ENCODE results near the gene LRRC1.

Gene LRRC1

DNA sequence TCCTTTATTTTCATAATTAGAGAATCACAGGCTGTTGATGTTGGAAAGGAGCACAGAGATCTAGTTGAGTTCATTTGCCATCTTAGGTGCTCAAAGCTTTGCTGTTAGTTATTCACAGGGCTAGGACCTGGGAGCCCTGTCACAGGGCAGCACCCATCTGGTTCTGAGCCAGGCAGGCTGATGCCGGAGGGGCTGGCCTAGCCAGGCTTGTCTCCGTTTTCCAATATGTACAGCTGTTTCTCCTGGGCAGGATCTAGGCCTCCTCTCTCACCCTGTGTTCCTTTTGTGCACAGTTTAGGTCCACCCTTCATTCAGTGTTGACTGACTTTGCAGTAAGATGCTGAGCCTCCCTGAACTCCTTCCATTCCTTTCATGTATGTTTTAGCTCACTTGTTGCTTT, 33.4 kb downstream of the LRRC1 start:
- Histone ChIP-seq H3K4me1 (ENCODE audit: control insufficient read depth, insufficient read depth, low read length) (peaks cover 20% of the 10 kb centered on the region), H3K27ac (ENCODE audit: low read depth, low read length) (no peak overlapping the region), H3K27me3 (ENCODE audit: control insufficient read depth, insufficient read depth, low read length) (no peaks in the 10 kb centered on the region), H3K36me3 (ENCODE audit: control insufficient read depth, insufficient read depth, low read length) (no peaks in the 10 kb centered on the region), H3K9ac (ENCODE audit: low read length) (no peak overlapping the region), H3K4me3 (ENCODE audit: low read length) (no peak overlapping the region)

DNA sequence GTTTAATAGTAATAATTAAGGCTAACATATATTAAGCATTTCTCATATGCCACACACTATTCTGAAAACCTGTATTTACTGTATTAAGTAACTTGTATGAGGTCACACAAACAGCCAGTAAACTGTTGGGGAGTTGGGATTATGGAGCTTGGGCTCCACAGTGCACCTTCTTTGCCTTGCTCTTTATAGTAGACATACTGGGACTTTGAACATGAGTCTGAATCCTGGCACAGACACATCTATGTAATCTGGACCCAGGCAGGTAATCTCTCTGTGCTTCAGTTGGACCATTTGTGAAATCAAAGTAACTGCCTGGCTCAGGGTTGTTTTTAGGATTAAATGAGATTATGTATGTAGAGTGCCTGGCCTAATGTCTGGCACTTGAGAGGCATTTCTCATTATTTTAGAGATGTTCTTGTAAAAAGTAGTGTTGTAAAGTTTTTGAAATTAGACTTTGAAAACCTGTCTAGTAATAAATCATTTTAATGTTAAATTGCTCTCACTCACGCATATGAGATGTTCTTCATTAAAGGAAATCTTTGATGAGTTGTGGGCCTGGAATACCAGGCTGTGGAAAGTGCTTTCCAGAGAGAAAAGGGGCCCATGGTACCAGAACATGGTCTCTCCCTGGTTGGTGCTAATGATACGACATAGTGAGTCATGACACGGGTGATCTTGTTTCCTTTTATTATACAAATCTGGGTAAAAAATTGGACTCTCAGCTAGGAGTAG, 34.3 kb downstream of the LRRC1 start:
- Histone ChIP-seq H3K4me1 (ENCODE audit: control insufficient read depth, insufficient read depth, low read length) (peaks cover 22% of the 10 kb centered on the region), H3K36me3 (ENCODE audit: control insufficient read depth, insufficient read depth, low read length) (no peaks in the 10 kb centered on the region), H3K27me3 (ENCODE audit: control insufficient read depth, insufficient read depth, low read length) (no peaks in the 10 kb centered on the region), H3K4me3 (ENCODE audit: low read length) (no peak overlapping the region), H3K9ac (ENCODE audit: low read length) (no peak overlapping the region), H3K27ac (ENCODE audit: low read depth, low read length) (peak overlapping the region; percentile 38)

DNA sequence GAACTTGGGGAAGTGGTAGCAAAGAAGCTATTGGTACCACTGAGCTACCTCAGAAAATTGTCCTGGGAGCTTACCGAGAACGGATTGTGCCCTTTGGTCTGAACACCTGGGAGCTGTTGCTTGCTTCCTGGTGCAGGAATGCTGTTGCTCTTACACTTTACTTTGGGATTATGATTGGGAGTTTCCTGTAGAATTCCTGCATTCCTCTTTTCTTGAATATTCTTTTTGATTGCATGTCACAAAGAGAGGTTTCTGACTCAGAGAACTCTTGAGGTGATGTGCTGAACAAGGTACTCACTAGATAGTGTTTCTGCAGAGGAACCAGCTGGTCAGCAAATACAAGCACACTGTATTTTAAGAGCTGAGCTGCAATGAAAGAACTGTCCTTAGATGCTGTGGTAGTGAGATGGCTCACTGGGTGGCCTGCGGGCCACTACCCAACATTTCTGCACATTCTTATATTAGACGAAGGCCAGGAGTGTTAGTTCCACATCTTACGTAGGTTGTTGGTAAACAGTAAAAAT, 35.0 kb downstream of the LRRC1 start:
- Histone ChIP-seq H3K4me3 (ENCODE audit: low read length) (no peak overlapping the region), H3K9ac (ENCODE audit: low read length) (no peak overlapping the region), H3K36me3 (ENCODE audit: control insufficient read depth, insufficient read depth, low read length) (no peaks in the 10 kb centered on the region), H3K27me3 (ENCODE audit: control insufficient read depth, insufficient read depth, low read length) (no peaks in the 10 kb centered on the region), H3K4me1 (ENCODE audit: control insufficient read depth, insufficient read depth, low read length) (peaks cover 22% of the 10 kb centered on the region), H3K27ac (ENCODE audit: low read depth, low read length) (peak overlapping the region; percentile 38)

DNA sequence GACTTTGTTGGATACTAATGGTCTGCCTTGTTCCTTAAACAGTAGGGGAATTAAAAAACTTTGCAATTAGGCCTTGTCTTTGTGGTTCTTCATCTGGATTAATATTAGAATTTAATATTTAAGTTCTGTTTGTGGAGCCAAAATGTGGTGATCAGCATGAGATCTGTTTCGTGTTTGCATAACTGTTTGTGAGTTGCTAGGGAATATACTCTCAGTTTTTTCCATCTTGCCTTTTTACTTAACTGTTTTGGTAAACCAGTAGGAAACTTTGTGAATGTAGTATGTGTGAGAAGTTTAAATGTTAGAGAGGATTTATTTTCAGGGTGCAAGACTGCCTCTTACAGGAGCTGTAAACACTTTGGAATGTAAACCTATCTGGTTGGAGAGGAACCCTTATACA, 35.6 kb downstream of the LRRC1 start:
- Histone ChIP-seq H3K27ac (ENCODE audit: low read depth, low read length) (peak overlapping the region; percentile 38), H3K4me1 (ENCODE audit: control insufficient read depth, insufficient read depth, low read length) (peaks cover 20% of the 10 kb centered on the region), H3K9ac (ENCODE audit: low read length) (no peak overlapping the region), H3K27me3 (ENCODE audit: control insufficient read depth, insufficient read depth, low read length) (no peaks in the 10 kb centered on the region), H3K36me3 (ENCODE audit: control insufficient read depth, insufficient read depth, low read length) (no peaks in the 10 kb centered on the region), H3K4me3 (ENCODE audit: low read length) (no peak overlapping the region)

- Histone ChIP-seq H3K27me3 (ENCODE audit: control insufficient read depth, insufficient read depth, low read length) (no peaks in the 10 kb centered on the region), H3K36me3 (ENCODE audit: control insufficient read depth, insufficient read depth, low read length) (no peaks in the 10 kb centered on the region), H3K4me1 (ENCODE audit: control insufficient read depth, insufficient read depth, low read length) (peaks cover 17% of the 10 kb centered on the region), H3K27ac (ENCODE audit: low read depth, low read length) (peak overlapping the region; percentile 34), H3K9ac (ENCODE audit: low read length) (no peak overlapping the region), H3K4me3 (ENCODE audit: low read length) (no peak overlapping the region)
These were observed 36.5 kb downstream of the LRRC1 start for GRCh38 chr6:53831081-53831869.

DNA sequence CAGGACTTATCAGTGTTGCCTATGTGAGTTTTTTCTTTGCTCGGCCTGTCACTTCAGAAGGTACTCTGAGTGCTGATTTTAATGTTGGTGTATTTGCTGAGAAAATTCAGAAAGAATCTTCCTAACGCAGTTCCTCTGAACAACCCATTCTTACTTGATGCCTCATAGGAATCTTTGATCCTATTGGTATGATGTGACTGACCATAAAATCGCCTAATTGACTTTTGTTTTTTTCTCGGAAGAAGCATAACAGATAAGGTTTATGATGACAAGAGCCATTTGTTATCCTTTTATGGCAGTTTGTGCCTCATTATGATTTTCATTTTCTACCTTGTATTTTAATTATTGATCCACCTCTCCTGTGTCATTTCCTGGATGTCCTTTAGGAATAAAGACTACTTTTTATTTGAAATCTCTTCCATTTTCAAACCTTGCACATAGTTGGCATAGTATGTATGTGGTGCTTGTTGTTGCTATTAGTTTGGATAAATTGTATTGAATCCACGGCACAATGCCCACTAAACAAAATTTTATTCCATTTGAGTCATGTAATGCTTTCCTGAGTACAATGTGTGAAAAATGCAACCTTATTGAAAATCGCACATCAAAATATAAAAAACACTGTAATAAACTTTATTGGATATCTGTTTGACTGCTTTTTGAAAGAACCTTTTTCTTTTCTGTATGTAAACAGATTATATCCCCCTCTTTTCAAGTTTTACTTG, 37.3 kb downstream of the LRRC1 start:
- Histone ChIP-seq H3K36me3 (ENCODE audit: control insufficient read depth, insufficient read depth, low read length) (no peaks in the 10 kb centered on the region), H3K9ac (ENCODE audit: low read length) (no peak overlapping the region), H3K27ac (ENCODE audit: low read depth, low read length) (peak overlapping the region; percentile 34), H3K4me1 (ENCODE audit: control insufficient read depth, insufficient read depth, low read length) (peaks cover 17% of the 10 kb centered on the region), H3K27me3 (ENCODE audit: control insufficient read depth, insufficient read depth, low read length) (no peaks in the 10 kb centered on the region), H3K4me3 (ENCODE audit: low read length) (no peak overlapping the region)

DNA sequence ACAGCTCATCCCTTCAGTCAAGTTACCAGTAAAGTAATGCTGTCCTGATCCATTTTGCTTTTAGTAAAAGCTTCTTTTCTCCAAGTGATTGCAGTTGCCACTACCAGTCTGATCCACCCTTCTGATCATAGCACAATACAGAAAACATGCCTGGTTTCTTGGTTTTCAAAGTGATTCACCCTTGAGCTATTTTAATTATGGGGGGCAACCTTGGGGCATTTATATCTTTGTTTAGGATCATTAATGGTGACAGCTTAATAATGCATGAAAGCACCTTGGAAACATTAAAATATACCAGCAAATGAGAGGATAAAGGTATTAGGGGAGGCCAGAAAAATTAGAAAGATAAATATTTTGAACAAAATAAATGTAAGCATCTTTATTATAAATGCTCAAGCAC, 38.4 kb downstream of the LRRC1 start:
- Histone ChIP-seq H3K36me3 (ENCODE audit: control insufficient read depth, insufficient read depth, low read length) (no peaks in the 10 kb centered on the region), H3K9ac (ENCODE audit: low read length) (no peak overlapping the region), H3K27ac (ENCODE audit: low read depth, low read length) (no peak overlapping the region), H3K4me3 (ENCODE audit: low read length) (no peak overlapping the region), H3K4me1 (ENCODE audit: control insufficient read depth, insufficient read depth, low read length) (peaks cover 27% of the 10 kb centered on the region), H3K27me3 (ENCODE audit: control insufficient read depth, insufficient read depth, low read length) (no peaks in the 10 kb centered on the region)

- H3K4me3 ChIP-seq (ENCODE audit: low read length), result no peak overlapping the region
- no peak overlapping the region for H3K9ac ChIP-seq (ENCODE audit: low read length)
- no peaks in the 10 kb centered on the region for H3K36me3 ChIP-seq (ENCODE audit: control insufficient read depth, insufficient read depth, low read length)
- no peak overlapping the region for H3K27ac ChIP-seq (ENCODE audit: low read depth, low read length)
- peaks cover 32% of the 10 kb centered on the region for H3K4me1 ChIP-seq (ENCODE audit: control insufficient read depth, insufficient read depth, low read length)
- no peaks in the 10 kb centered on the region for H3K27me3 ChIP-seq (ENCODE audit: control insufficient read depth, insufficient read depth, low read length)
These were observed 39.3 kb downstream of the LRRC1 start for GRCh38 chr6:53834132-53834531.

- no peak overlapping the region for H3K9ac ChIP-seq (ENCODE audit: low read length)
- no peaks in the 10 kb centered on the region for H3K36me3 ChIP-seq (ENCODE audit: control insufficient read depth, insufficient read depth, low read length)
- H3K27me3 ChIP-seq (ENCODE audit: control insufficient read depth, insufficient read depth, low read length), result no peaks in the 10 kb centered on the region
- peaks cover 21% of the 10 kb centered on the region for H3K4me1 ChIP-seq (ENCODE audit: control insufficient read depth, insufficient read depth, low read length)
- H3K27ac ChIP-seq (ENCODE audit: low read depth, low read length), result peak overlapping the region; percentile 78
- peak overlapping the region; percentile 9 for H3K4me3 ChIP-seq (ENCODE audit: low read length)
These were observed 43.3 kb downstream of the LRRC1 start for GRCh38 chr6:53837865-53838769.

GRCh38 chr6:53840027-53840426, 45.2 kb downstream of the LRRC1 start:
- no peak overlapping the region for H3K27ac ChIP-seq (ENCODE audit: low read depth, low read length)
- H3K36me3 ChIP-seq (ENCODE audit: control insufficient read depth, insufficient read depth, low read length), result no peaks in the 10 kb centered on the region
- H3K4me1 ChIP-seq (ENCODE audit: control insufficient read depth, insufficient read depth, low read length), result peaks cover 19% of the 10 kb centered on the region
- no peak overlapping the region for H3K9ac ChIP-seq (ENCODE audit: low read length)
- H3K27me3 ChIP-seq (ENCODE audit: control insufficient read depth, insufficient read depth, low read length), result no peaks in the 10 kb centered on the region
- no peak overlapping the region for H3K4me3 ChIP-seq (ENCODE audit: low read length)

GRCh38 chr6:53845280-53846195, 50.7 kb downstream of the LRRC1 start:
- H3K27ac ChIP-seq (ENCODE audit: low read depth, low read length), result no peak overlapping the region
- H3K4me1 ChIP-seq (ENCODE audit: control insufficient read depth, insufficient read depth, low read length), result no peaks in the 10 kb centered on the region
- H3K36me3 ChIP-seq (ENCODE audit: control insufficient read depth, insufficient read depth, low read length), result no peaks in the 10 kb centered on the region
- H3K27me3 ChIP-seq (ENCODE audit: control insufficient read depth, insufficient read depth, low read length), result no peaks in the 10 kb centered on the region
- H3K9ac ChIP-seq (ENCODE audit: low read length), result no peak overlapping the region
- H3K4me3 ChIP-seq (ENCODE audit: low read length), result no peak overlapping the region

Data from rectal smooth muscle tissue (tissue), 1 donor.